Measurements from ENCODE around the gene RPAP3. TPM values are rescaled to one million over a fixed set of nuclear protein-coding genes. Genes with fewer than 3 reads are reported as not detected.
"Not testable (repeated sequence)": the region's sequence is repeated elsewhere in the genome, so short reads cannot be mapped to it uniquely, and the experiment has no call there.

RPAP3 gene
- polyA plus RNA-seq, 3 donors: 9.6 to 20.6 (median 19.0) TPM

GRCh38 chr12:47679785-47680184 is 26.0 kb downstream of the RPAP3 start:
- Histone ChIP-seq H3K27ac (ENCODE audit: low read depth in 1 of 2, low read length in 2 of 2) (no peak overlapping the region), H3K27me3 (ENCODE audit: control insufficient read depth in 2 of 2, insufficient read depth in 2 of 2, low read length in 2 of 2) (no peaks in the 10 kb centered on the region), H3K4me1 (ENCODE audit: control insufficient read depth in 1 of 2, insufficient read depth in 2 of 2, low read length in 2 of 2) (no peaks in the 10 kb centered on the region), H3K4me3 (replicated peaks in 1 of 3; ENCODE audit: low read depth in 2 of 3, low read length in 3 of 3) (no peak overlapping the region), H3K79me2 (ENCODE audit: insufficient read depth, low read length) (no peaks in the 10 kb centered on the region), H4K20me1 (ENCODE audit: insufficient read depth, low read length) (no peaks in the 10 kb centered on the region), H3K4me2 (replicated peaks; ENCODE audit: extremely low read depth, low read length, poor library complexity, severe bottlenecking) (no peak overlapping the region), H3K9ac (ENCODE audit: insufficient read depth, low read length, poor library complexity, severe bottlenecking) (no peak overlapping the region), H2AFZ (ENCODE audit: insufficient read depth, low read depth, low read length, poor library complexity, severe bottlenecking) (no peak overlapping the region), H3K36me3 (replicated peaks in 1 of 2; ENCODE audit: control insufficient read depth in 1 of 2, insufficient read depth in 2 of 2, low read length in 2 of 2) (peaks cover 36 to 71% of the 10 kb centered on the region in 2 donors), H3K9me3 (replicated peaks in 1 of 2; ENCODE audit: control insufficient read depth in 1 of 2, insufficient read depth in 1 of 2, low read length in 2 of 2) (no peaks in the 10 kb centered on the region)
- Mint-ChIP-seq H3K4me1 (no peaks in the 10 kb centered on the region), H3K27ac (no peak overlapping the region), H3K9me3 (peaks cover 0 to 2% (median 0%) of the 10 kb centered on the region in 7 donors), H3K27me3 (ENCODE audit: low read depth in 3 of 3) (no peaks in the 10 kb centered on the region), H3K36me3 (peaks cover 77 to 79% of the 10 kb centered on the region in 2 donors), H3K4me3 (no peak overlapping the region)
- intact Hi-C loops (cut with micrococcal nuclease): no loop called here
- no CpG with 5 or more reads among the region's 2 CpGs for WGBS (ENCODE audit: insufficient coverage)
- DNase-seq: no peak
- TF ChIP-seq CTCF (IDR thresholded peaks at IDR 0.05): no peak

GRCh38 chr12:47672068-47672467 is 33.8 kb downstream of the RPAP3 start:
- WGBS (ENCODE audit: insufficient coverage): 100% methylated on average over 1 of the region's 2 CpGs
- no peaks in the 10 kb centered on the region for H3K27me3 Mint-ChIP-seq (ENCODE audit: low read depth in 3 of 3)
- no peaks in the 10 kb centered on the region for H3K9me3 Mint-ChIP-seq

GRCh38 chr12:47667935-47668334 is 37.9 kb downstream of the RPAP3 start:
- H3K9ac ChIP-seq (ENCODE audit: insufficient read depth, low read length, poor library complexity, severe bottlenecking); intact Hi-C loops (cut with micrococcal nuclease); H3K4me3 Mint-ChIP-seq; H3K4me1 ChIP-seq (ENCODE audit: control insufficient read depth in 1 of 2, insufficient read depth in 2 of 2, low read length in 2 of 2); H3K4me2 ChIP-seq (replicated peaks; ENCODE audit: extremely low read depth, low read length, poor library complexity, severe bottlenecking); H3K27ac Mint-ChIP-seq; H3K27me3 ChIP-seq (ENCODE audit: control insufficient read depth in 2 of 2, insufficient read depth in 2 of 2, low read length in 2 of 2); H3K4me3 ChIP-seq (replicated peaks in 1 of 3; ENCODE audit: low read depth in 2 of 3, low read length in 3 of 3); H3K27me3 Mint-ChIP-seq (ENCODE audit: low read depth in 3 of 3); H3K79me2 ChIP-seq (ENCODE audit: insufficient read depth, low read length); H4K20me1 ChIP-seq (ENCODE audit: insufficient read depth, low read length); H3K9me3 ChIP-seq (replicated peaks in 1 of 2; ENCODE audit: control insufficient read depth in 1 of 2, insufficient read depth in 1 of 2, low read length in 2 of 2); H2AFZ ChIP-seq (ENCODE audit: insufficient read depth, low read depth, low read length, poor library complexity, severe bottlenecking); H3K4me1 Mint-ChIP-seq; H3K9me3 Mint-ChIP-seq; DNase-seq; H3K27ac ChIP-seq (ENCODE audit: low read depth in 1 of 2, low read length in 2 of 2): not testable (repeated sequence)
- 100% methylated on average over 1 of the region's 6 CpGs for WGBS (ENCODE audit: insufficient coverage)
- H3K36me3 Mint-ChIP-seq: peaks cover 56 to 58% of the 10 kb centered on the region in 2 donors
- H3K36me3 ChIP-seq (replicated peaks in 1 of 2; ENCODE audit: control insufficient read depth in 1 of 2, insufficient read depth in 2 of 2, low read length in 2 of 2): peaks cover 58 to 83% of the 10 kb centered on the region in 2 donors

More at GRCh38 chr12:47672068-47672467, 33.8 kb downstream of the RPAP3 start:
- H3K36me3 ChIP-seq (replicated peaks in 1 of 2; ENCODE audit: control insufficient read depth in 1 of 2, insufficient read depth in 2 of 2, low read length in 2 of 2): peaks cover 39 to 79% of the 10 kb centered on the region in 2 donors
- no peak for TF ChIP-seq CTCF (IDR thresholded peaks at IDR 0.05)
- no peak overlapping the region for H3K4me2 ChIP-seq (replicated peaks; ENCODE audit: extremely low read depth, low read length, poor library complexity, severe bottlenecking)
- H3K36me3 Mint-ChIP-seq: peaks cover 69 to 70% of the 10 kb centered on the region in 2 donors
- H3K27ac ChIP-seq (ENCODE audit: low read depth in 1 of 2, low read length in 2 of 2): no peak overlapping the region
- H3K9me3 ChIP-seq (replicated peaks in 1 of 2; ENCODE audit: control insufficient read depth in 1 of 2, insufficient read depth in 1 of 2, low read length in 2 of 2): no peaks in the 10 kb centered on the region
- H3K4me1 Mint-ChIP-seq: no peaks in the 10 kb centered on the region
- no peak overlapping the region for H3K9ac ChIP-seq (ENCODE audit: insufficient read depth, low read length, poor library complexity, severe bottlenecking)
- no peaks in the 10 kb centered on the region for H4K20me1 ChIP-seq (ENCODE audit: insufficient read depth, low read length)
- H3K4me3 ChIP-seq (replicated peaks in 1 of 3; ENCODE audit: low read depth in 2 of 3, low read length in 3 of 3): no peak overlapping the region
- no peak overlapping the region for H3K4me3 Mint-ChIP-seq
- H3K27me3 ChIP-seq (ENCODE audit: control insufficient read depth in 2 of 2, insufficient read depth in 2 of 2, low read length in 2 of 2): no peaks in the 10 kb centered on the region
- no peaks in the 10 kb centered on the region for H3K79me2 ChIP-seq (ENCODE audit: insufficient read depth, low read length)
- intact Hi-C loops (cut with micrococcal nuclease): no loop called here
- H2AFZ ChIP-seq (ENCODE audit: insufficient read depth, low read depth, low read length, poor library complexity, severe bottlenecking): no peak overlapping the region
- no peaks in the 10 kb centered on the region for H3K4me1 ChIP-seq (ENCODE audit: control insufficient read depth in 1 of 2, insufficient read depth in 2 of 2, low read length in 2 of 2)
- peak overlapping the region in 1 of 7 donors; percentile 37 for H3K27ac Mint-ChIP-seq
- DNase-seq: no peak
